H1 (cell line): Measurements from ENCODE around the gene NTRK2. TPM values are rescaled to one million over a fixed set of nuclear protein-coding genes. Genes with fewer than 3 reads are reported as not detected.

Source experiments
- CTCF ChIA-PET: fragments of 300-600 bp; sonication (Branson Sonifier 250); formaldehyde crosslinking; loops from one replicate; lab custom pipeline; 2021; ENCODE audit not compliant: partially characterized antibody; lab: Charles Lee
- POLR2A ChIA-PET: fragments of 300-600 bp; sonication (Branson Sonifier 250); formaldehyde crosslinking; loops from one replicate; lab custom pipeline; 2021; ENCODE audit warnings: inconsistent platforms; ENCODE audit not compliant: partially characterized antibody; lab: Charles Lee
- DNase-seq, 2 experiments: peaks; one replicate each; pipeline versions ENCODE4 v3.0.0 to v3.0.0-alpha.2; 2010 to 2022; ENCODE audit warnings: low spot score in 2 of 2, low read depth in 1 of 2, mixed read lengths in 1 of 2
- FAIRE-seq: peaks from 2 replicates; lab custom pipeline; 2011; peaks lifted over from hg19 to GRCh38; lab: Jason Lieb, UNC
- H2AFZ ChIP-seq: 2 replicates; pipeline ENCODE4 v1.8.1; 2012; ENCODE audit warnings: low read length, inconsistent platforms
- H2AK5ac ChIP-seq: 2 replicates; pipeline ENCODE4 v1.6.1; 2013; ENCODE audit warnings: low read depth, low read length
- H2BK120ac ChIP-seq: replicated peaks from 2 replicates; pipeline ENCODE3; 2013; ENCODE audit warnings: low read depth, low read length, inconsistent platforms
- H2BK12ac ChIP-seq: 2 replicates; pipeline ENCODE4 v1.6.1; 2013; ENCODE audit warnings: low read depth, low read length
- H2BK15ac ChIP-seq: 2 replicates; pipeline ENCODE4 v1.6.1; 2013; ENCODE audit warnings: low read length
- H2BK20ac ChIP-seq: 2 replicates; pipeline ENCODE4 v1.6.1; 2013; ENCODE audit warnings: low read length
- H2BK5ac ChIP-seq: 2 replicates; pipeline ENCODE4 v1.6.1; 2013; ENCODE audit warnings: low read depth, low read length
- H3K14ac ChIP-seq: 2 replicates; pipeline ENCODE4 v1.6.1; 2013; ENCODE audit warnings: inconsistent platforms; ENCODE audit not compliant: insufficient read length
- H3K18ac ChIP-seq: 2 replicates; pipeline ENCODE4 v1.6.1; 2013; ENCODE audit warnings: low read length; ENCODE audit errors: extremely low read depth
- H3K23ac ChIP-seq: 2 replicates; pipeline ENCODE4 v1.6.1; 2013; ENCODE audit warnings: inconsistent platforms; ENCODE audit not compliant: insufficient read length
- H3K23me2 ChIP-seq: 2 replicates; pipeline ENCODE4 v1.6.1; 2013; ENCODE audit warnings: low read depth, low read length
- H3K27ac ChIP-seq: 2 replicates; pipeline ENCODE4 v1.6.1; 2011; ENCODE audit warnings: low read depth, low read length, inconsistent platforms
- H3K27me3 ChIP-seq, 4 experiments: replicated peaks in 1 of 4; 1 replicate in 1 of 4; 2 replicates in 3 of 4; pipeline versions ENCODE4 v1.6.1 to v1.8.1; 2011 to 2013; ENCODE audit warnings: low read length in 3 of 4, mild to moderate bottlenecking in 3 of 4, inconsistent platforms in 2 of 4, mixed read lengths in 2 of 4, moderate library complexity in 1 of 4; ENCODE audit not compliant: control insufficient read depth in 3 of 4, insufficient read depth in 3 of 4; ENCODE audit errors: extremely low read depth in 1 of 4
- H3K36me3 ChIP-seq, 4 experiments: 2 replicates each; pipeline versions ENCODE4 v1.6.1 to v1.8.1; 2011 to 2013; ENCODE audit warnings: mild to moderate bottlenecking in 4 of 4, low read length in 3 of 4, moderate library complexity in 2 of 4, control low read depth in 1 of 4, inconsistent platforms in 1 of 4; ENCODE audit not compliant: insufficient read depth in 4 of 4, control insufficient read depth in 2 of 4
- H3K4ac ChIP-seq: replicated peaks from 2 replicates; pipeline ENCODE3; 2013; ENCODE audit warnings: low read length, low read depth, mixed read lengths, inconsistent platforms; ENCODE audit not compliant: insufficient read length
- H3K4me1 ChIP-seq, 4 experiments: replicated peaks in 1 of 4; 1 replicate in 1 of 4; 2 replicates in 3 of 4; pipeline versions ENCODE4 v1.6.1 to v1.8.1; 2011 to 2013; ENCODE audit warnings: low read length in 3 of 4, inconsistent platforms in 2 of 4, mixed read lengths in 1 of 4; ENCODE audit not compliant: insufficient read depth in 4 of 4, control insufficient read depth in 3 of 4
- H3K4me2 ChIP-seq, 2 experiments: 2 replicates each; pipeline versions ENCODE4 v1.6.1 to v1.8.1; 2011 to 2013; ENCODE audit warnings: low read depth in 2 of 2, low read length in 2 of 2, control low read depth in 1 of 2, inconsistent platforms in 1 of 2, mild to moderate bottlenecking in 1 of 2; ENCODE audit not compliant: insufficient read depth in 1 of 2
- H3K4me3 ChIP-seq, 4 experiments: fragments of 200-600, 300-600 bp in 1 of 4; sonication (generic), shearing (Covaris generic), sonication (Bioruptor Twin) in 1 of 4; 2 replicates each; pipeline versions ENCODE4 v1.5.1 to v1.8.1; 2011 to 2016; ENCODE audit warnings: low read length in 4 of 4, low read depth in 3 of 4, control low read depth in 2 of 4, inconsistent platforms in 2 of 4, mild to moderate bottlenecking in 2 of 4, mixed read lengths in 1 of 4, moderate library complexity in 1 of 4; ENCODE audit not compliant: insufficient read depth in 2 of 4; ENCODE audit errors: extremely low read depth in 1 of 4
- H3K56ac ChIP-seq: replicated peaks from 2 replicates; pipeline ENCODE3; 2013; ENCODE audit warnings: low read depth, mild to moderate bottlenecking, mixed read lengths, low read length, inconsistent platforms; ENCODE audit not compliant: insufficient read length
- H3K79me1 ChIP-seq: 2 replicates; pipeline ENCODE4 v1.6.1; 2013; ENCODE audit warnings: low read depth, low read length, control low read depth
- H3K79me2 ChIP-seq, 2 experiments: 2 replicates each; pipeline versions ENCODE4 v1.6.1 to v1.8.1; 2012 to 2013; ENCODE audit warnings: low read length in 2 of 2, mild to moderate bottlenecking in 2 of 2, inconsistent platforms in 1 of 2; ENCODE audit not compliant: insufficient read depth in 2 of 2, control insufficient read depth in 1 of 2
- H3K9ac ChIP-seq, 4 experiments: replicated peaks in 1 of 4; 1 replicate in 1 of 4; 2 replicates in 3 of 4; pipeline versions ENCODE4 v1.6.1 to v1.8.1; 2011 to 2013; ENCODE audit warnings: low read depth in 3 of 4, low read length in 3 of 4, control low read depth in 2 of 4, mild to moderate bottlenecking in 2 of 4, moderate library complexity in 2 of 4, inconsistent platforms in 1 of 4; ENCODE audit errors: extremely low read depth in 1 of 4
- H3K9me3 ChIP-seq, 2 experiments: 2 replicates each; pipeline versions ENCODE4 v1.6.1 to v1.8.1; 2012 to 2013; ENCODE audit warnings: mild to moderate bottlenecking in 2 of 2, moderate library complexity in 2 of 2, control low read depth in 1 of 2, inconsistent platforms in 1 of 2, low read depth in 1 of 2, low read length in 1 of 2, mixed read lengths in 1 of 2; ENCODE audit not compliant: insufficient read depth in 2 of 2
- H4K20me1 ChIP-seq, 2 experiments: replicated peaks in 1 of 2; 2 replicates each; pipeline versions ENCODE3 to v1.8.1; 2011 to 2013; ENCODE audit warnings: inconsistent platforms in 2 of 2, low read length in 2 of 2, mild to moderate bottlenecking in 1 of 2; ENCODE audit not compliant: insufficient read depth in 2 of 2, control insufficient read depth in 1 of 2
- H4K5ac ChIP-seq: 2 replicates; pipeline ENCODE4 v1.6.1; 2013; ENCODE audit warnings: low read length, low read depth, mixed read lengths, inconsistent platforms; ENCODE audit not compliant: insufficient read length
- H4K8ac ChIP-seq: 2 replicates; pipeline ENCODE4 v1.8.0; 2013; ENCODE audit warnings: mild to moderate bottlenecking, moderate library complexity, low read length, inconsistent platforms; ENCODE audit not compliant: insufficient read depth; ENCODE audit errors: extremely low read depth
- H4K91ac ChIP-seq: replicated peaks from 2 replicates; pipeline ENCODE3; 2013; ENCODE audit warnings: low read length, mixed read lengths, inconsistent platforms; ENCODE audit not compliant: insufficient read length
- ATF3 ChIP-seq: IDR thresholded peaks from 2 replicates; pipeline ENCODE4 v1.6.1; 2011; ENCODE audit warnings: low read depth, mild to moderate bottlenecking, low read length; ENCODE audit not compliant: insufficient read depth
- BRCA1 ChIP-seq: IDR thresholded peaks from 2 replicates; pipeline ENCODE4 v1.6.1; 2012; ENCODE audit warnings: low read depth, low read length, improper control_type of control experiment
- CEBPB ChIP-seq: IDR thresholded peaks from 2 replicates; pipeline ENCODE4 v1.6.1; 2012; ENCODE audit warnings: low read depth, low read length
- CHD1 ChIP-seq: IDR thresholded peaks from 2 replicates; pipeline ENCODE4 v1.6.1; 2012; ENCODE audit warnings: low read depth, low read length, improper control_type of control experiment
- CTCF ChIP-seq, 3 experiments: IDR thresholded peaks; 1 replicate in 2 of 3; 2 replicates in 1 of 3; pipeline versions ENCODE4 v1.5.1 to v1.6.1; 2011; ENCODE audit warnings: low read length in 3 of 3, mild to moderate bottlenecking in 3 of 3, inconsistent platforms in 2 of 3, low read depth in 1 of 3, moderate library complexity in 1 of 3; ENCODE audit not compliant: insufficient read depth in 1 of 3; ENCODE audit errors: control extremely low read depth in 1 of 3
- FOSL1 ChIP-seq: IDR thresholded peaks from 2 replicates; pipeline ENCODE4 v1.6.1; 2011; ENCODE audit warnings: mild to moderate bottlenecking, low read depth, low read length, moderate library complexity; ENCODE audit not compliant: insufficient read depth
- KDM1A ChIP-seq: fragments of 200-600, 300-600 bp; sonication (generic); IDR thresholded peaks from 2 replicates; pipeline ENCODE4 v1.7.1; 2016; ENCODE audit warnings: mild to moderate bottlenecking, low read length, borderline replicate concordance
- NRF1 ChIP-seq: IDR thresholded peaks from 2 replicates; pipeline ENCODE4 v1.6.1; 2011; ENCODE audit warnings: mild to moderate bottlenecking, low read depth, low read length, improper control_type of control experiment
- POLR2AphosphoS5 ChIP-seq: IDR thresholded peaks from 2 replicates; pipeline ENCODE4 v1.6.1; 2011; ENCODE audit warnings: low read depth, low read length
- SIRT6 ChIP-seq: IDR thresholded peaks from one replicate; pipeline ENCODE4 v1.7.1; 2012; ENCODE audit warnings: low read length, inconsistent platforms
- SUZ12 ChIP-seq: fragments of 200-600 bp; sonication (generic); IDR thresholded peaks from 2 replicates; pipeline ENCODE4 v1.6.1; 2012; ENCODE audit warnings: mild to moderate bottlenecking, inconsistent platforms, low read length, moderate library complexity, mixed read lengths
- YY1 ChIP-seq: IDR thresholded peaks from 2 replicates; pipeline ENCODE4 v1.6.1; 2011; ENCODE audit warnings: low read depth, mild to moderate bottlenecking, low read length
- WGBS, 2 experiments: shearing (Covaris generic) in 1 of 2; methylation state at CpG; one replicate each; pipeline versions ENCODE4 v1.1.6 to v1.1.7; 2013 to 2015; ENCODE audit warnings: low lambda C conversion rate in 2 of 2, mixed read lengths in 2 of 2, inconsistent platforms in 1 of 2, low coverage in 1 of 2, missing lambda C conversion rate in 1 of 2; ENCODE audit not compliant: insufficient replicate concordance in 2 of 2, insufficient coverage in 1 of 2, insufficient read length in 1 of 2; ENCODE audit errors: extremely low coverage in 1 of 2, missing lambda C conversion rate in 1 of 2; 5-methylcytosine and 5-hydroxymethylcytosine counted together
- polyA plus RNA-seq, 7 experiments: library from polyadenylated mRNA; depleted of rRNA in 3 of 7; stranded (reverse) in 5 of 7; unstranded in 2 of 7; fragments of >200 nt in 5 of 7; fragments of 200-250 nt in 2 of 7; gene quantifications; 1 replicate in 5 of 7; 2 replicates in 1 of 7; 4 replicates in 1 of 7; pipeline versions ENCODE4 v1.2.1 to v1.2.3, GENCODE V29; 2011 to 2013; ENCODE audit warnings: missing spikeins in 2 of 7, mixed read lengths in 2 of 7
- total RNA-seq: library from RNA; stranded (reverse); fragmentation: NEBNext Ultra II Directional; extraction: Animal tissue kit (Norgen Biotek cat#: 25700); gene quantifications from 2 replicates; pipeline ENCODE4 v1.2.1, GENCODE V29; 2021

Gene NTRK2
- total and polyA plus RNA-seq, 2 of the 8 experiments (the other 6 are each of a cell fraction or from before 2014, with no cell fraction given) = 0.03 to 0.04 TPM

GRCh38 chr9:85064811-85065371, 395.4 kb downstream of the NTRK2 start:
- Histone ChIP-seq H3K56ac (no peak overlapping the region), H3K4ac (no peak overlapping the region), H3K23ac (no peak overlapping the region), H2BK20ac (no peak overlapping the region), H3K4me1 (peaks cover 0 to 4% (median 2%) of the 10 kb centered on the region in 4 experiments; a peak in 3 of 7 replicates), H3K79me1 (no peaks in the 10 kb centered on the region), H3K4me3 (no peak overlapping the region), H2BK12ac (no peak overlapping the region), H2BK120ac (no peak overlapping the region), H3K79me2 (no peaks in the 10 kb centered on the region), H3K4me2 (no peak overlapping the region), H4K20me1 (no peaks in the 10 kb centered on the region), H4K5ac (no peak overlapping the region), H3K9me3 (no peaks in the 10 kb centered on the region), H2AK5ac (no peak overlapping the region), H3K27me3 (no peaks in the 10 kb centered on the region), H2BK5ac (no peak overlapping the region), H3K9ac (no peak overlapping the region), H3K18ac (no peak overlapping the region), H3K27ac (no peak overlapping the region), H3K23me2 (no peaks in the 10 kb centered on the region), H3K14ac (no peak overlapping the region), H4K91ac (no peak overlapping the region), H2AFZ (no peak overlapping the region), H2BK15ac (no peak overlapping the region), H3K36me3 (no peaks in the 10 kb centered on the region), H4K8ac (no peak overlapping the region)
- WGBS, 2 experiments = 88% methylated on average over 1 of the region's 1 CpG; no CpG with 5 or more reads in 1 of the 2 experiments
- POLR2A ChIA-PET = no interaction called here
- FAIRE-seq (no peak), DNase-seq (no peak)
- CTCF ChIA-PET = no interaction called here
- no peak for TF ChIP-seq ATF3
- no peak for TF ChIP-seq CTCF (IDR thresholded peaks at IDR 0.05; ENCODE audit: control extremely low read depth in 1 of 3, insufficient read depth in 1 of 3, low read depth in 1 of 3, low read length in 3 of 3)
- no peak for TF ChIP-seq NRF1
- TF ChIP-seq SUZ12 = no peak
- TF ChIP-seq CHD1 = no peak
- TF ChIP-seq KDM1A = no peak
- no peak for TF ChIP-seq BRCA1
- no peak for TF ChIP-seq SIRT6
- TF ChIP-seq POLR2AphosphoS5 = no peak
- TF ChIP-seq YY1 = no peak
- no peak for TF ChIP-seq FOSL1
- TF ChIP-seq CEBPB = no peak
